Transverse colon (tissue), 4 donors: ENCODE data around the gene TERB1.

Experiments used
- EP300 ChIP-seq: sonication (generic); formaldehyde crosslinking; IDR thresholded peaks from one replicate; pipeline ENCODE4 v1.6.1; 2017; ENCODE audit warnings: antibody characterized with exemption, low read depth
- POLR2A ChIP-seq: fragments of 450-650 bp; IDR thresholded peaks from one replicate; pipeline ENCODE4 v1.6.1; 2016; ENCODE audit warnings: antibody characterized with exemption, mild to moderate bottlenecking, moderate library complexity
- POLR2AphosphoS5 ChIP-seq, 3 donors: sonication (generic); formaldehyde crosslinking; IDR thresholded peaks; one replicate each; pipeline ENCODE4 v1.6.1; 2016; ENCODE audit warnings: antibody characterized with exemption in 3 of 3
- TF ChIP-seq, protein P1 (sequence below), 5 experiments: fragments of 200-600 bp in 3 of 5; fragments of 450-650 bp in 2 of 5; sonication (generic) in 3 of 5; IDR thresholded peaks; 1 replicate in 2 of 5; 2 replicates in 3 of 5; pipeline ENCODE4 v1.5.1; 2016 to 2017; ENCODE audit warnings: antibody characterized with exemption in 5 of 5, inconsistent platforms in 3 of 5, mild to moderate bottlenecking in 2 of 5, moderate library complexity in 1 of 5

- TF ChIP-seq, protein P1, sequence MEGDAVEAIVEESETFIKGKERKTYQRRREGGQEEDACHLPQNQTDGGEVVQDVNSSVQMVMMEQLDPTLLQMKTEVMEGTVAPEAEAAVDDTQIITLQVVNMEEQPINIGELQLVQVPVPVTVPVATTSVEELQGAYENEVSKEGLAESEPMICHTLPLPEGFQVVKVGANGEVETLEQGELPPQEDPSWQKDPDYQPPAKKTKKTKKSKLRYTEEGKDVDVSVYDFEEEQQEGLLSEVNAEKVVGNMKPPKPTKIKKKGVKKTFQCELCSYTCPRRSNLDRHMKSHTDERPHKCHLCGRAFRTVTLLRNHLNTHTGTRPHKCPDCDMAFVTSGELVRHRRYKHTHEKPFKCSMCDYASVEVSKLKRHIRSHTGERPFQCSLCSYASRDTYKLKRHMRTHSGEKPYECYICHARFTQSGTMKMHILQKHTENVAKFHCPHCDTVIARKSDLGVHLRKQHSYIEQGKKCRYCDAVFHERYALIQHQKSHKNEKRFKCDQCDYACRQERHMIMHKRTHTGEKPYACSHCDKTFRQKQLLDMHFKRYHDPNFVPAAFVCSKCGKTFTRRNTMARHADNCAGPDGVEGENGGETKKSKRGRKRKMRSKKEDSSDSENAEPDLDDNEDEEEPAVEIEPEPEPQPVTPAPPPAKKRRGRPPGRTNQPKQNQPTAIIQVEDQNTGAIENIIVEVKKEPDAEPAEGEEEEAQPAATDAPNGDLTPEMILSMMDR (IDR thresholded peaks at IDR 0.05): no peak
- no peak for TF ChIP-seq POLR2A
- TF ChIP-seq POLR2AphosphoS5 (IDR thresholded peaks at IDR 0.05): no peak
- no peak for TF ChIP-seq EP300
Observed at GRCh38 chr16:66711581-66711980, 89.8 kb downstream of the TERB1 start.
